Esophagus (tissue), 2 donors: ENCODE measurements around the gene CXCL1. TPM values are rescaled to one million over a fixed set of nuclear protein-coding genes. Genes with fewer than 3 reads are reported as not detected.
"Not testable (repeated sequence)": the region's sequence is repeated elsewhere in the genome, so short reads cannot be mapped to it uniquely, and the experiment has no call there.

ENCODE experiments used
- H3K27ac ChIP-seq, 2 donors: one replicate each; pipeline ENCODE4 v1.5.1; 2013; ENCODE audit warnings: low read depth in 2 of 2, mild to moderate bottlenecking in 2 of 2, inconsistent platforms in 1 of 2, low read length in 1 of 2, moderate library complexity in 1 of 2
- H3K27me3 ChIP-seq, 2 donors: one replicate each; pipeline ENCODE4 v1.6.1; 2013; ENCODE audit warnings: low read length in 2 of 2, control low read depth in 1 of 2, mild to moderate bottlenecking in 1 of 2; ENCODE audit not compliant: insufficient read depth in 2 of 2, control insufficient read depth in 1 of 2
- H3K36me3 ChIP-seq, 2 donors: one replicate each; pipeline ENCODE4 v1.6.1; 2013; ENCODE audit warnings: low read length in 1 of 2; ENCODE audit not compliant: control insufficient read depth in 2 of 2, insufficient read depth in 2 of 2
- H3K4me1 ChIP-seq, 2 donors: one replicate each; pipeline ENCODE4 v1.6.1; 2013; ENCODE audit warnings: low read length in 1 of 2; ENCODE audit not compliant: control insufficient read depth in 2 of 2, insufficient read depth in 2 of 2
- H3K4me3 ChIP-seq, 2 donors: one replicate each; pipeline ENCODE4 v1.5.1; 2013; ENCODE audit warnings: low read length in 2 of 2, mild to moderate bottlenecking in 2 of 2, low read depth in 1 of 2, moderate library complexity in 1 of 2
- H3K9me3 ChIP-seq, 2 donors: one replicate each; pipeline ENCODE4 v1.6.1; 2013; ENCODE audit warnings: mild to moderate bottlenecking in 2 of 2, low read depth in 1 of 2, low read length in 1 of 2, moderate library complexity in 1 of 2; ENCODE audit not compliant: control insufficient read depth in 2 of 2, insufficient read depth in 1 of 2
- WGBS, 2 donors: extraction: QIAGEN DNeasy Blood & Tissue Kit; methylation state at CpG; one replicate each; pipeline ENCODE4 v1.1.7; 2013; 5-methylcytosine and 5-hydroxymethylcytosine counted together
- polyA plus RNA-seq, 2 donors: library from polyadenylated mRNA; stranded (reverse); fragments of 200-250 nt; gene quantifications; one replicate each; pipeline ENCODE4 v1.2.3, GENCODE V29; 2013
- donor health status: healthy with polysubstance abuse.
- donor health status: Bipolar disorder and iron deficiency.

The CXCL1 gene
- polyA plus RNA-seq, 2 donors = 4.7 to 12.4 TPM

GRCh38 chr4:73894001-73894400 is 24.8 kb downstream of the CXCL1 start:
- 39 to 57% methylated on average over 2 of the region's 2 CpGs for WGBS, 2 donors
- H3K4me3 ChIP-seq = no peak overlapping the region
- H3K27me3 ChIP-seq = no peaks in the 10 kb centered on the region
- H3K36me3 ChIP-seq = no peaks in the 10 kb centered on the region
- H3K9me3 ChIP-seq = no peaks in the 10 kb centered on the region
- no peaks in the 10 kb centered on the region for H3K4me1 ChIP-seq
- H3K27ac ChIP-seq = no peak overlapping the region

DNA sequence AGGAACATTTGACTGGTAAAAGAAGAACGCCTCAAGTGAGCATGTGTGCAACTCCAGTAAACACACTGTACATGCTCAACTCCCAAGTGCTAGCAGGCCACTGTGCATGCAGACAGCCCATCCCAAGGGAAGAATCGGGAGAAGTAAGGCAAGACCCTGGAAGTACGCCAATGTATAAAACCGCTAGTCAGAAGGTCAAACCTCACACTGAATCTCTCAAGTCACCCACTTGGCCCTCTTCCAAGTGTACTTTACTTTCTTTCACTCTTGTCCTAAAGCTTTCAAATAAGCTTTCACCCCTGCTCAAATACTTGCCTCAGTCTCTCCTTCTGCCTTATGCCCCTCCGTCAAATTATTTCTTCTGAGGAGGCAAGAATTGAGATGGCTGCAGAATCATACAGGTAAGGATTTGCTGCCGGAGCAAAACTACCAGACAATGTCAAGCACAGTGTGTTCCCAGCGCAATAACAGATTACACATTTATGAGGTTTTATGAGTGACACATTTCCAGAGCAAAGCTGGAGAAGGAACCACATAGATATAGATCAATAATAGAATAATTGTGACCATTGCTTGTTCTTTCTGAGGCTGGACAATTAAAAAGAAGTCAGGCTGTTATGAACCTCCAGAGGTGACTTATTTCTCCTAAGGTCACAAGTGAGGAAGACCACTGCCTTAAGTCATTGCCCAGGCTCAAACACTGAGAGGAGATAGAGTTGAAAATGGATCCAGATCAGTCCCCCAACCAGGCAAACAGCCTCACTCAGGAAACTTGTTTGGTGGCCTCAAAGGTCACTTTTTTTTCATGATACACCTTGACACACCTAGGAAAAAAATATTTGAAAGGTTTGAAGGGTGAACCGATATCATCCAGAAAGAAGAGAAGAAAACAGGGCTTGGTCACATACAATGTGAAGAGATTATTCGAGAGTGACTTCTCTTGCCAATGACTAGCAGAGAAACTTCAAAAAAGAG is 26.3 kb downstream of the CXCL1 start:
- Histone ChIP-seq H3K4me1 (no peaks in the 10 kb centered on the region), H3K9me3 (no peaks in the 10 kb centered on the region), H3K27me3 (no peaks in the 10 kb centered on the region), H3K27ac (no peak overlapping the region), H3K36me3 (no peaks in the 10 kb centered on the region), H3K4me3 (no peak overlapping the region)
- WGBS, 2 donors = 70 to 78% methylated on average over 9 of the region's 9 CpGs

GRCh38 chr4:73896416-73896815 is 27.2 kb downstream of the CXCL1 start:
- WGBS, 2 donors = 85 to 93% methylated on average over 2 of the region's 2 CpGs

DNA sequence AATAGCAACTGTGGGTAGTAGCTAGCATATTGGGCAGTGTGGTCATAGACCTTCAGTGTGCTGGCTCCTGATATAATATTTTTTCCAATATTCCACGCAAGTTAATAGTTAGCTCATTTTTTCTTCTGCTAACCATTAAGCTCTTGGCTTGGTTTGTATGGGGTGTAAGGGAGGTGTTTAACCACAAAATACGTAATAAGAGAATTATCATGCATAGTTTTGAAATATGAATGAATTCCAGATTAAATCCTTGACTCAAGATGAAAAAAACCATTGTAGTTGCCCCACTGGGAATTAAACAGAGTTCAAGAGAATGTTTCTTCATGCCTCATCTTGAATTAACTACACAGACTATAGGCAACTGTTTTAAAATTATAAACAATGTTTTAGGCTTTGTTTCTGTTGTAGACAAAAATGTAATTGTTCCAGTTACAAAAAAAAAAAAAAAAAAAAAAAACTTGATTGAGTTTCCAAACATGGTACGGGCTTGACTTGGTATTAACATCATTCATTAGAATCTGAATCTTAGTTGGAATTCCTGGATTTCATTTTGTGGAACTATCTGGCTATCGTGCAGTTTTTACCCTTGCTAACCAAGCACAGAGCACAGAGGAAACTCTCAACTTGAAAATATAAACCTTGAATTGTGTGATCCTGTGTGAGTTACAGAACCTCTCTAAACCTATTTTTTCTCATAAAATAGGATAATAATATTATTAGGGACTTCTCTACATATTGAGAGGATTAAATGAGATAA is 28.4 kb downstream of the CXCL1 start:
- no peaks in the 10 kb centered on the region for H3K4me1 ChIP-seq
- H3K4me3 ChIP-seq = no peak overlapping the region
- H3K9me3 ChIP-seq = no peaks in the 10 kb centered on the region
- no peaks in the 10 kb centered on the region for H3K27me3 ChIP-seq
- no peak overlapping the region for H3K27ac ChIP-seq
- WGBS, 2 donors = 40 to 59% methylated on average over 4 of the region's 4 CpGs
- no peaks in the 10 kb centered on the region for H3K36me3 ChIP-seq

More at GRCh38 chr4:73896416-73896815, 27.2 kb downstream of the CXCL1 start:
- no peak overlapping the region for H3K27ac ChIP-seq
- no peaks in the 10 kb centered on the region for H3K36me3 ChIP-seq
- no peaks in the 10 kb centered on the region for H3K4me1 ChIP-seq
- H3K9me3 ChIP-seq = no peaks in the 10 kb centered on the region
- H3K4me3 ChIP-seq = no peak overlapping the region
- H3K27me3 ChIP-seq = no peaks in the 10 kb centered on the region

GRCh38 chr4:73899338-73899737 is 30.1 kb downstream of the CXCL1 start:
- not testable (repeated sequence) for H3K27me3 ChIP-seq, H3K36me3 ChIP-seq, H3K27ac ChIP-seq

DNA sequence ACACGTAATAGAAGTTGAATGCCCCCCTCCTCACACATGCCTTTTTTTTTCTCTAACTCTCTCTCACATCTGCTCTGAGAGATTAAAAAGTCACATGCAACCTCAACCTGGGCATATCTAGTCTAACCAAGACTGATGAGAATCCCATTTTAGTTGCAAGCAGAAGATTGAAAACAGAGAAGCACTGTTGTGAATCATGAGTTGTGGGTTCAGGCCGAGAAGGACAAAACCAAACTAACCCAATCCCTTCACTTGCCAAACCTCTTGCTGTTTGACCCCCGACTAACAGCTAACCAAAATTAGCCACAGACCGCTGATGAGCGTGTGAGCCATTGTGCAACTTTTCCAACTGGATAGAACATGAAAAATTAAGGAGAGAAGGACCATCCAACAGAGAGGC is 31.8 kb downstream of the CXCL1 start:
- H3K4me3 ChIP-seq = no peak overlapping the region
- H3K9me3 ChIP-seq = no peaks in the 10 kb centered on the region
- no peaks in the 10 kb centered on the region for H3K36me3 ChIP-seq
- H3K4me1 ChIP-seq = no peaks in the 10 kb centered on the region
- no peaks in the 10 kb centered on the region for H3K27me3 ChIP-seq
- 82 to 89% methylated on average over 5 of the region's 5 CpGs for WGBS, 2 donors
- no peak overlapping the region for H3K27ac ChIP-seq

More at GRCh38 chr4:73899338-73899737, 30.1 kb downstream of the CXCL1 start:
- not testable (repeated sequence) for H3K4me1 ChIP-seq, H3K9me3 ChIP-seq, H3K4me3 ChIP-seq
- 71 to 82% methylated on average over 3 of the region's 3 CpGs for WGBS, 2 donors

DNA sequence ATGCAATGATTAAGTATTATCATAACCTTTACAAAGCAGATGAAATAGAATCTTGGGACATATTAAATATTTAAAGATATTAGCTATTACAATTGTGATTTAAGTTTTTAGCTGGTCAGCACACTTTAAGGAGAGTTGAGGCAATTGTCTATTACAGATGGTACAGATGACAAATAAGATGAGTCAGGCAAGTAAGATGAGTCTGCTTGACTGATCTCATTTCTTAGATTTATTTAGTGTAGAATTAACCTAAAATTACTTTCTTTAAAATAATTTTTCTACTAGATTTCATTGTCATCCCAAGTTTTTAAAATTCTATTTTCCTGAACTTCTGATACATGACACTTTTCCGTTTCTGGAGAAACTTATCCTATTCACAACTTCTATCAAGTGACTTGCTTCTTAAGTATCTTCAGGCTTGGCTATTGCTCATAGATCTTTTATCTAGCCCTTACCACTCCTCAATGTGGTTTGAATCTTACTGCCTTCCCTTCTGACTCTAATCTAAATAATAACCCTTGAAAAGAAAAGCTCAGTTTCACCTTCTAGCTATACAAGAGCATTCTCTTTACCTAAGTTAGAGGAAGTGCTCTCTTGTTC is 32.9 kb downstream of the CXCL1 start:
- H3K4me1 ChIP-seq = no peaks in the 10 kb centered on the region
- no peaks in the 10 kb centered on the region for H3K27me3 ChIP-seq
- H3K9me3 ChIP-seq = no peaks in the 10 kb centered on the region
- no peaks in the 10 kb centered on the region for H3K36me3 ChIP-seq
- H3K27ac ChIP-seq = no peak overlapping the region
- WGBS, 2 donors = 89% methylated on average over 1 of the region's 1 CpG
- no peak overlapping the region for H3K4me3 ChIP-seq

GRCh38 chr4:73902817-73903547 is 33.8 kb downstream of the CXCL1 start:
- H3K9me3 ChIP-seq = no peaks in the 10 kb centered on the region
- no peak overlapping the region for H3K4me3 ChIP-seq
- no peaks in the 10 kb centered on the region for H3K36me3 ChIP-seq
- no peaks in the 10 kb centered on the region for H3K4me1 ChIP-seq
- H3K27me3 ChIP-seq = no peaks in the 10 kb centered on the region
- no peak overlapping the region for H3K27ac ChIP-seq
- 78% methylated on average over 3 of the region's 3 CpGs for WGBS, 2 donors

DNA sequence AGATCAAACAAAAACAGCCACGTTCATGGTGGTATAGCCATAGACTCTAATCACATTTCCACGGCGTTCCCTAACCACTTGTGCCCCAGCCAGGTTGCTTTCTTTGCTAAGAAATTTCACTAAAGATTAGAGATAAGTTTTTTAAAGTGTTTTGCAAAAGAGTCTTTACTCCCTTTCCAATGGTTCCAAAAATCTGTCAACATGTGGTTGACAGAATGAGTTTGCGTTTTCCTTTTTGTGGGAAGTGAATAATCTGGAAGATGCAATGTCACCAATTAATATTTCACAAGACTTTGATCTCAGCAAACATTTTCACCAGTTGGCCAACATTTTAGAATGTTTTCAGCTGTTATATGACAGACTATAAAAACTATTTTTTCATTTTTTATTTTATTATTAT is 35.3 kb downstream of the CXCL1 start:
- no peaks in the 10 kb centered on the region for H3K27me3 ChIP-seq
- H3K36me3 ChIP-seq = no peaks in the 10 kb centered on the region
- no peaks in the 10 kb centered on the region for H3K4me1 ChIP-seq
- no peak overlapping the region for H3K27ac ChIP-seq
- 49 to 55% methylated on average over 4 of the region's 4 CpGs for WGBS, 2 donors
- H3K4me3 ChIP-seq = no peak overlapping the region
- H3K9me3 ChIP-seq = no peaks in the 10 kb centered on the region
